GM19328 (cell line): Measurements from ENCODE around the gene HSD17B8.

Source experiments
- ATAC-seq: cut with Tn5 transposase; IDR thresholded peaks from one replicate; pipeline ENCODE4 v1.9.1; 2021; ENCODE audit warnings: mild to moderate bottlenecking, moderate library complexity; ENCODE audit not compliant: unreplicated experiment

Gene HSD17B8

GRCh38 chr6:33171016-33171879 lies 33.2 kb upstream of the HSD17B8 start:
- ATAC-seq, result no peak

DNA sequence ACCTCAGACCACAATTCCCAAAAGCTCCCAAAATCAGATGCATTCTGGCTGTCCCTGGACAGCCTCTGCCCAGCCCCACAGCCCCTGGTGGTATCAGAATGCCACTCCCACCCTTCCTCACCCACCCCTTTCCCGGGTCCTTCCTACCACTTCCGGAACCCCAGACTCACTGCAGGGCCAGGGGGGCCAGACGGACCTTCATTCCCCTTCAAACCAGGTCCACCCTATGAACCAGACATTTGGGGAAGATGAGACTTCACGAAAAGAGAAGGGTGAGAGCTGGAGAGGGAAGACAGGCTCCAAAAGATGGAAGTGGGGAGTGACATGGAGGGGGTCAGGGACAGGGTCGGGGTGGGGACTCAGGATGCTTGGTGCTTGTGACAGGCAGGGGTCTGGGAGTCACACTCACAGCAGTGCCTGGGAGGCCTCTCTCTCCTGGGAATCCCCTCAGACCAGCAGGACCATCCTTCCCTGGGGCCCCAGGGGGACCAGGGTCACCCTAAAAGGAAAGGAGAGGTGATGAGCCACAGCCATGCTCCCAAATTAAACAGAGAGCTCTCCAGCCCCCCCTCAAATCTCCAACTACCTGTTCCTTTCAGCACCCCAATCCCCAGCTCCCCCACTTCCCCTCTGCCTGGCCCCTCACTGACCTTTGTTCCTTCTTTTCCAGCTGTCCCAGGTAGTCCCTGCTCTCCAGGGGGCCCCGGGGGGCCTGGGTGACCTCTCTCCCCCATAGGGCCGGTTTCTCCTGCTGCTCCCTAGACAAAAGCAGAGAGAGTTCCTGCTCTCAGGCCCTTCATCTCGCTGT lies 32.4 kb upstream of the HSD17B8 start:
- no peak for ATAC-seq

- no peak for ATAC-seq
These were observed 31.5 kb upstream of the HSD17B8 start for GRCh38 chr6:33172688-33173534.

GRCh38 chr6:33173535-33174180 lies 30.8 kb upstream of the HSD17B8 start:
- no peak for ATAC-seq

DNA sequence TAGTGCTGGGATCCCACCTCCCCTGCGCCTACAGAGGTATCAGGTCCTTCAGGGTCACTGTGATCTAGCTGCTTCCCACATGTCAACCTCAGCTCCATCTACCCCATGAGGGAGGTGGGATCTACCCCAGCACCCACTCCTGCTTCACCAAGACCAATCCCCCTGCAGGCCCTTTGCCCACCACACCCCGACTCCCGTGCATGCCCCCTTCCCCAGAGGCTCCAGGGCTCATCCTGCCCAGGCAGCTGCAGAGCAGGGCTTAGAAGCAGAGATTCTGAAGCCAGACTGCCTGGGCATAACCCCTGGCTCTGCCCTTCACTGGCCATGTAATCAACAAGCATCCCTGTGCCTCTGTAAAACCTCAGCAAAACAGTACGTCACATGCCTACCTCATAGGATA lies 29.7 kb upstream of the HSD17B8 start:
- ATAC-seq, result no peak

GRCh38 chr6:33175436-33176069 lies 28.9 kb upstream of the HSD17B8 start:
- ATAC-seq, result no peak

DNA sequence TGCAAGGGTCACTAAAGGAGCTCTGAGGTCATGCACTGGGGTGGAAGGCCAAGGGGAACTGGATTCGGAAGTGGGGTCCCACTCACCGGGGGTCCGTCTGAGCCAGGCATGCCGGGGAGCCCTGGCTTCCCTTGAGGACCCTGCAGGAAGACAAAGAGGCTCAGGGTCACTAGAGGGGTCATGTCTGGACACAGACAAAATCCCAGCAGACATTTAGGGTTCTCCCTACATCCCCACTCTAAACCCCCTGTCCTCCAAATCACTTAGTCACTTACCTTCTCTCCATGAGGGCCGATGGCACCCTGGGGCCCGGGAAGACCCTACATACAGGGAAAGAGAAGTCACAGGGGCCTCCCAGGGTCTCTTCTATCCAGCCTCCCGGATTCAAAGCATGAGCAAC lies 27.5 kb upstream of the HSD17B8 start:
- ATAC-seq, result no peak

DNA sequence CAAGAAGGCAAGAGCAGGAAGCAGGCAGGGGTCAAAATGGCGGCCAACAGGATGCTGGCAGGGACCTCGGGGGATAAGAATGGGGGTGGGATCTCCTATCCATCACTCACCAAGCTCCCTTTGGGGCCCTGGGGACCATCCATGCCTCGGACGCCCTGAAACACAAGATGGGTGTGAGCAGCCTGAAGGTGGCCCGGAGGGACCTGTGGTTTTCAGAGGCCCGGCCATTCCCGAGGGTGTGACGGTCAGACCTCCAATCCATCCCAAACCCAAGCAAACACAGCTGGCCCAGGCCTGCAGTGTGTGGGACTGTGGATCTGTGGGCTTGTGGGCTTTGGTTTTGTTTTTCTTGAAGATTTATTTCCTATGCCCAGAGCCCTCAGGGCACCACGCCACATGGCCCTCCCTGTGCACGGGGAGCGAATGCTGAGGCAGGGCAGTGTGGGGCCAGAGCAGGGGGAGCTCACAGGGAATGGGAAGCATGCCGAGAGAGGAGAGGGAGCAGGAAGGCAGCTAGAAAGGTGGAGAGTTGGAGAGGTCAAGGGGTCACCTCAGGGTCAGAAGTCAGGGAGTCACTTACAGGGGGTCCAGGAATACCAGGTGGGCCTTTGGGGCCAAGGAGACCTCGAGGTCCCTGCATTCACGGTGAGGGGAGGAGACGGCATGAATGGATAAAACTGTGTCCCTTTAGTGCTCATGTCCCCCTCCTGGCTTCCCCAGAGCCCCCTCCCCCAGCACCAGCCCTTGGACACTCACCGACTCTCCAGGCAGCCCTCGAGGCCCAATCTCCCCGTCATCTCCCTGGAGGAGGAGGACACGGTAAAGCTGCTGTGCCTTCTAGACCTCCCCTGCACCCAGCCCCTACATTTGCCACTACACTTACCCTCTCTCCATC lies 26.7 kb upstream of the HSD17B8 start:
- ATAC-seq, result no peak

DNA sequence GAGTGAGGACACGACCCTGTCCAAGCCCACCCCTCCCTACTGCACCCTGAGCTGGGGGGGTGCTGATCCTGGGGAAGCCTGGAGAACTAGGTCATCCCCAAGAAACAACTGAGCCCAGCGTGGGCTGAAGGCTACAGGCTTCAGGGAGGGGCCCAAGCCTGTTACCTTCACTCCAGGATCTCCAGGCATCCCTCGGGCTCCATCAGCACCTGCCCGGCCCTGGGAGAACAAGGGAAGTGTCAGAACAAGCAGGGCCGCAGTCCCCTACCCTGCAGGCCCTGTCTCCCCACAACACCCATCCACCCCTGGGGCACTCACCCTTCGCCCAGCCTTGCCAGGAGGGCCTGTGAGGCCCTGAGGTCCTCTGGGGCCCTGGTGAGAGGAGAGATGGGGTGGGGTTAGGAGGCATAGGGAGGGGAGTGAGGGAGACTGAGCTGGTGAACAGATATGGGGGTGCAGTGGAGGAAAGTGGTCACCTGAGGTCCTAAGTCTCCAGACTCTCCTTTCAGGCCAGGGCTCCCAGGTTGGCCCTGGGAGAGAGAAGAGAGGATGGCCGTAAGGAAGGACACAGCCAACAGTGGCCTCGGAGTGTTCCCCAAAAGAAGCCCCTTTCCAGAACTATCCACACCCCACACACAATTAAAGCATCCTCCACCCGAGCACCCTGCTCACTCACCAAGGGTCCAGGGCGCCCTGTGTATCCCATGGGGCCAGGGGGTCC lies 25.5 kb upstream of the HSD17B8 start:
- no peak for ATAC-seq

DNA sequence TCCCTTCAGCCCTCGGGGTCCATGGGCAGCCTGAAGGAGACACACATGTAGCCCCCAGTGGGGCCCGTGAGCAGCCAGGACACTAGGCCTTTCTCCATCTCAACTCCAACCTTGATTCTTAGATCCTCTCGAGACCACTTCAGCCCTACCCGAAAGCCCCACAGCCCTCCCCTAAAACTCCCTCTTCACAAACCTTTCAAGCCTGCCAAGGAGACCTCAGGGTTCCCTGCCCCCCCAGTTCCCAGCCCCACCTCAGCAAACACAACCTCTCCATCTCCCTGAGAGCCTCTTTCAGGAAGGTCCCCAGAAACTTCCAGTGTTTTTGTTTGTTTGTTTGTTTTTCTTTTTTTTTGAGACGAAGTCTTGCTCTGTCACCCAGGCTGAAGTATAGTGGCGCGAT lies 23.3 kb upstream of the HSD17B8 start:
- ATAC-seq, result no peak

DNA sequence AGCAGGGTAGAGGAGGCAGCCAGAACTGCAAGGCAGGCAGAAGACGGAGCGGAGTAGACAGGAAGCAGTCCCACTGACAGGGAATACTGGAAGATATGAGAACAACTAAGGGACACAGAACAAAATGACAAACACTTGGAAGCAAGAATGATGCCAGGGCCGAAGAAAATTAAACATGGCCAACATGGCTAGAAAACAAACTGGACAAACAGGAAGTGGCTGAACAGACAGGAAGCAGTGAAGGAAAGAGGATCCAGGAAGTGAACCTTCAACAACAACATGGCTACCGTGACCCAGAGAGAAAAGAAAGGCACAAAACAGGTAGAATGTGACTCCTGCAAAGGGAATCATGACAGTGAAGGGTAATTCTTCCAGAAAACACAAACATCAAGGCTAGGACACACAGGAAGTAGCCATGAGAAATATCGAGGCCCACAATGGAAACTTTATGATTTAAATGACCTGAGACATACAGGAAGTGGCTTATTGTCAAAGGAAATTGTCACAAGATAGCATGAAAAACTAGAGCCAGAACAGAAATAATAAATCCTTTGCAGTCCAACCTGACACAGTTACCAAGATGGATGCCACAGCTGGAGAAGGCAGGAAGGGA lies 21.3 kb upstream of the HSD17B8 start:
- no peak for ATAC-seq

- no peak for ATAC-seq
These were observed 19.3 kb upstream of the HSD17B8 start for GRCh38 chr6:33185190-33185589.

- ATAC-seq, result no peak
These were observed 18.7 kb upstream of the HSD17B8 start for GRCh38 chr6:33185654-33186187.

DNA sequence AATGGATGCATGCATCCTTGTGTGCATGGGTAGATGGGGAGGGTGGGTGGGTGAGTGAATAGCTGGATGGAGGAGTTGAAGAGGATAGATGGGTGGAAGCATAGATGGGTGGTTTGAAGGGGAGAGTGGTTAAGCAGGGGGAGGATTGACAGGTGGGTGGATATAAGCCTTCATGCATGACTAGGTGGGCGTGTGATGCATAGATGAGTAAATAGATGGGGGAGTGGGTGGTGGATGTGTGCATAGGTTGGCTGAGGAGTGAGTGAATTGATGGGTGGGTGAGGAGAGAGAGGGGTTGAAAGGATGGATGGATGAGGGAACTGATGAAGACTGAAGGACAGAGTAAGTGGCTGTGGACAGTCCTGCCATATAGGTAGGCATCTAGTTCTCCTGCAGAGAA lies 16.6 kb upstream of the HSD17B8 start:
- no peak for ATAC-seq

DNA sequence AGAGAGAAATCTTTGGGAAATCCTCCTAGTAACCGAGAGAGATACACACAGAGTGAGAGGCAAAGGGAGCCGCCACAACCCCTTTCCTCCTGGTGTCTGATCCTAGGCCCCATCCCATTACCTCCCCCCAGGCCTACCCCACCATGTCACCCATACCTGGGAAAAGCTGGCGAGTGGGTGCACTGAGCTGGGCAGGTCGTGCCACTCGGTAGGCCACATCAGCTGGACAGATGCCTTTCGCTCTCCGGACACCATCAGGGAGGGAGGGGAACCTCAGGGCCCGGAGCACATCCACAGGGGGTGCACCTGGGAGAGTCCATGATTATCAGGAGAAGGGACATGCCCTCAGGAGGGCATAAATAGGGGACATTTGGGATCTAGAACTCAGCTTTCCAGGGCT lies 15.3 kb upstream of the HSD17B8 start:
- no peak for ATAC-seq

DNA sequence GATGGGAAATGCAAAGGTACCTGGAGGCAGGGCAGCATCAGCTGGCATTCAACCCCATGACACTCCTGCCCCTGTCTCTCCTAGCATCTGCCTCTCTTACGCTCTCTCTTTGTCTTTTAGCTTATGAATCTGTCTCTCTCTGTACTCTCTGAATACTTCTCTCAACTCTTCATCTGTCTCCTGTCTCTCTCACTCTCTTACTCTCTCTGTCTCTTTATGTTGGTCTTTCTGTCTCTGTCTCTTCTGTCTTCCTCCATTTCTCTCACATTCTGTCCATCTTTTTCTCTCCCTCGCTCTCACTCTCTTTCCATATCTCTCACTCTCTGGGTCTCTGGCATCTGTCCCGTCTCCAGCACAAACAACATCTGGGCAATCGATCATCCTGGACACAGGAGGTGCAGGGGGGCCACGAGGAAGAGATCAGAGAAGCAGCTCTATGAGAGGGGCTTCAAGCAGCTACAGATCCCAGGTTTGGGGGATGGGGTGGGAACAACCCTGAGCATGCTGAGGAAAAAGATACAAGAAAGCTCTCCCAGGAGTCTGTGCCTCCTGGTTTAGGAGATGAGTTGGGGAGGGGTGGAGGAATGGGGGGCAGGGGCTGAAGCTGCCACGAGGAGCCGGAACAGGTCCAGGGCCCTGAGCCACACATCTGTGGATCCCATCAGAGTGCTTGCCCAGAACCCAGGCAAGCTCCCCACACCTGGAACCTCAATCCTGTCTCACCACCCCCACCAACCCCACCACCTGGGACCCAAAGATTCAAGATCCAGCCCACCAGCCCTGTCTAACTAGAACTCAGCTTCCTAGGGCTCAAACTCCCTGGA lies 14.6 kb upstream of the HSD17B8 start:
- no peak for ATAC-seq

DNA sequence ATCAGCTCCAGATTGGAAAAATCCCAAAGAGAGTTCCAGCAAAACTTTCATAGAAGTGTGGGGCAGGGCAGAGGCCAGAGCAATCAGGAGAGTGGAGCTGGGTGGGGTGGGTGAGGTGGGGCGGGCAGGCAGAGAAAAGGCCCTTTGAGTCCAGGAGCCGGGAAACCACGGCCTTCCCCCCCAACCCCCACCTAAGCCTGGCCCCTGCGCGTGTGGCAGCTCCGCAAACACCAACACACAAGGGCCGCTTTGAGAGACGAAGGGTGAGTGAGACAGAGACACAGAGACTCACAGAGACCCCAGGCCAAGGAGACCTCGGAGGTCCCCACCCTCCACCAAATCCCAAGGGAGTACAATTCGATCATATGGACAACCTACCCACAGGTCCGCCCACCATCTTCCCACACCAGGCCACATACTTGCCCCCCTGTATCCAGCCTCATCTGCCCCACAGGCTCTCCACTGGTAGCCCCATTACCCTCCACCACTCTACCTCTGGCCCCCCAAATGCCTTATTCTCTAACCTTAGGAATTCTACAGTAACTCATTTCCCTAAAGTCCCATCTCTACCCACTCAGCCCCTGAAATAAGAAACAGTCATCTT lies 13.8 kb upstream of the HSD17B8 start:
- no peak for ATAC-seq
